ENCODE data around the gene ARID1A.

Gene ARID1A

DNA sequence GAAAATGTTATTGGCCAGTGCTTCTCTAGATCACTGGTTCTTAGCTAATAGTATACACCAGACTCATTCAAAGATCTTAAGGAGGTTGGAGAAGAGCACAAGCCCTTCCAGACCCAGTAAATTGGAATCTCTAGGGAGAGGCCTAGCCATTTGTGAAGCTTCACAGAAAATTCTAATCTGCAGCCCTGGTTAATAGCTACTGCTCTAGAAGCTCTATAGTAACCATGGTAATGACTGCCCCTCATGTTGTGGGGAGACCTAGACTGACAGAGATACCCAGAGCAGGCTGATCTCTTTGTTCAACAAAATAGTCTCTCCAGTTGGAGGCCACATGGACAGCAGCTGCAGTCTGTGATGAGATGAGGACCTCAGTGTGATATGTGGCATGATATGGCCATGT, 31.7 kb downstream of the ARID1A start:
- no peak for TF ChIP-seq FOXP2 (optimal IDR thresholded peaks at IDR 0.05; ENCODE audit: borderline replicate concordance, extremely low read depth, extremely low read length, insufficient read depth)
- no peak for TF ChIP-seq REST (IDR thresholded peaks at IDR 0.05; ENCODE audit: insufficient read depth in 1 of 2, low read depth in 2 of 2, low read length in 2 of 2)
- no peak for TF ChIP-seq TAF1 (IDR thresholded peaks at IDR 0.05; ENCODE audit: borderline replicate concordance, insufficient read depth, low read length)
- TF ChIP-seq POLR2AphosphoS5 (IDR thresholded peaks at IDR 0.05; ENCODE audit: low read depth, low read length), result no peak
- TF ChIP-seq SIN3A (IDR thresholded peaks at IDR 0.05; ENCODE audit: borderline replicate concordance, insufficient read depth, low read length), result no peak

- TF ChIP-seq TAF1 (IDR thresholded peaks at IDR 0.05; ENCODE audit: borderline replicate concordance, insufficient read depth, low read length) (no peak), POLR2AphosphoS5 (IDR thresholded peaks at IDR 0.05; ENCODE audit: low read depth, low read length) (no peak), SIN3A (IDR thresholded peaks at IDR 0.05; ENCODE audit: borderline replicate concordance, insufficient read depth, low read length) (no peak), REST (IDR thresholded peaks at IDR 0.05; ENCODE audit: insufficient read depth in 1 of 2, low read depth in 2 of 2, low read length in 2 of 2) (no peak), FOXP2 (optimal IDR thresholded peaks at IDR 0.05; ENCODE audit: borderline replicate concordance, extremely low read depth, extremely low read length, insufficient read depth) (no peak)
Measured at GRCh38 chr1:26728645-26729044, 32.8 kb downstream of the ARID1A start.

GRCh38 chr1:26729633-26730032, 33.8 kb downstream of the ARID1A start:
- TF ChIP-seq FOXP2 (optimal IDR thresholded peaks at IDR 0.05; ENCODE audit: borderline replicate concordance, extremely low read depth, extremely low read length, insufficient read depth) (no peak), TAF1 (IDR thresholded peaks at IDR 0.05; ENCODE audit: borderline replicate concordance, insufficient read depth, low read length) (no peak), SIN3A (IDR thresholded peaks at IDR 0.05; ENCODE audit: borderline replicate concordance, insufficient read depth, low read length) (no peak), REST (IDR thresholded peaks at IDR 0.05; ENCODE audit: insufficient read depth in 1 of 2, low read depth in 2 of 2, low read length in 2 of 2) (no peak), POLR2AphosphoS5 (IDR thresholded peaks at IDR 0.05; ENCODE audit: low read depth, low read length) (no peak)

- no peak for TF ChIP-seq POLR2AphosphoS5 (IDR thresholded peaks at IDR 0.05; ENCODE audit: low read depth, low read length)
- TF ChIP-seq REST (IDR thresholded peaks at IDR 0.05; ENCODE audit: insufficient read depth in 1 of 2, low read depth in 2 of 2, low read length in 2 of 2), result no peak
Measured at GRCh38 chr1:26730695-26731094, 34.9 kb downstream of the ARID1A start.

DNA sequence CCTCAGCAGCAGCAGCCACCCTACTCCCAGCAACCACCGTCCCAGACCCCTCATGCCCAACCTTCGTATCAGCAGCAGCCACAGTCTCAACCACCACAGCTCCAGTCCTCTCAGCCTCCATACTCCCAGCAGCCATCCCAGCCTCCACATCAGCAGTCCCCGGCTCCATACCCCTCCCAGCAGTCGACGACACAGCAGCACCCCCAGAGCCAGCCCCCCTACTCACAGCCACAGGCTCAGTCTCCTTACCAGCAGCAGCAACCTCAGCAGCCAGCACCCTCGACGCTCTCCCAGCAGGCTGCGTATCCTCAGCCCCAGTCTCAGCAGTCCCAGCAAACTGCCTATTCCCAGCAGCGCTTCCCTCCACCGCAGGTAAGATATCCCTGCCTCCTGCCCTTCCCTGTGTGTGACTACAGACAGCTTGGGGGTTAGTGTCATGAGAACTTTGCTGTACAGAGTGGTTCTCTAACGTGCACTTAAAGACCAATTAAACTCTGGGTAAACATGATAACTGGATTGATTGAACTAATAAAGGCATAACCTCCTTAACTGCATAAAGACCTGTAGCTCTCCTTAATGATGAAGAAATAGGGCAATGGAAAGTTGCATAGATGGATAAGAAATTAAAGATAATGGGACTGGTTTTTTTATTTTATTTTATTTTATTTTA, 35.6 kb downstream of the ARID1A start:
- TF ChIP-seq SIN3A (IDR thresholded peaks at IDR 0.05; ENCODE audit: borderline replicate concordance, insufficient read depth, low read length) (no peak), REST (IDR thresholded peaks at IDR 0.05; ENCODE audit: insufficient read depth in 1 of 2, low read depth in 2 of 2, low read length in 2 of 2) (no peak), POLR2AphosphoS5 (IDR thresholded peaks at IDR 0.05; ENCODE audit: low read depth, low read length) (no peak), FOXP2 (optimal IDR thresholded peaks at IDR 0.05; ENCODE audit: borderline replicate concordance, extremely low read depth, extremely low read length, insufficient read depth) (no peak), TAF1 (IDR thresholded peaks at IDR 0.05; ENCODE audit: borderline replicate concordance, insufficient read depth, low read length) (no peak)

Measured in PFSK-1 (cell line).